H1 (cell line): ENCODE measurements around the gene JMJD1C.

ENCODE experiments used
- CHD1 ChIP-seq: IDR thresholded peaks from 2 replicates; pipeline ENCODE4 v1.6.1; 2012; ENCODE audit warnings: low read depth, low read length, improper control_type of control experiment
- POLR2A ChIP-seq, 2 experiments: IDR thresholded peaks; 1 replicate in 1 of 2; 2 replicates in 1 of 2; pipeline ENCODE4 v1.6.1; 2011; ENCODE audit warnings: low read depth in 2 of 2, low read length in 2 of 2, mild to moderate bottlenecking in 2 of 2; ENCODE audit errors: control extremely low read depth in 1 of 2
- POLR2AphosphoS5 ChIP-seq: IDR thresholded peaks from 2 replicates; pipeline ENCODE4 v1.6.1; 2011; ENCODE audit warnings: low read depth, low read length
- SP1 ChIP-seq: IDR thresholded peaks from 2 replicates; pipeline ENCODE4 v1.6.1; 2011; ENCODE audit warnings: low read depth, low read length
- TF ChIP-seq, protein P1 (sequence below), 3 experiments: IDR thresholded peaks; 1 replicate in 2 of 3; 2 replicates in 1 of 3; pipeline versions ENCODE4 v1.5.1 to v1.6.1; 2011; ENCODE audit warnings: low read length in 3 of 3, mild to moderate bottlenecking in 3 of 3, inconsistent platforms in 2 of 3, low read depth in 1 of 3, moderate library complexity in 1 of 3; ENCODE audit not compliant: insufficient read depth in 1 of 3; ENCODE audit errors: control extremely low read depth in 1 of 3

DNA sequence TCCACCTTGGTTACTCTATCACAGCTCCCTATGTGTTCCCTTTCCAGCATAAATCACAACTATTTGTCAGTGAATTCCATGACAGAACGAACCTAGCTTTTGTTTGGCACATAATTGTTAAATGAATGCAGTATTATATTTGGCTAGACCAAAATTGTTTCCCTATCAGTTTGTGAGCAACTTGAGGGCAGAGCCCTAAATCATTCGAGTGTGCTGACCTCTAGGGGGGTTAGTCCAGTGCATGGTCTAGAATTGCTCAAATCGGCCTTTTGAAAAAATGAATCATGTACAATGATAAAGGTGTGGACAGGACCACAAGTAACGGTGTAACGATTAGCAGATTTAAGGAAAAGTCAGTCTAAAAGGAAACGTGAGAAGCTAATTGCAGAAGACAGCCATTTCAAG is 333.1 kb downstream of the JMJD1C start:
- TF ChIP-seq, protein P1, sequence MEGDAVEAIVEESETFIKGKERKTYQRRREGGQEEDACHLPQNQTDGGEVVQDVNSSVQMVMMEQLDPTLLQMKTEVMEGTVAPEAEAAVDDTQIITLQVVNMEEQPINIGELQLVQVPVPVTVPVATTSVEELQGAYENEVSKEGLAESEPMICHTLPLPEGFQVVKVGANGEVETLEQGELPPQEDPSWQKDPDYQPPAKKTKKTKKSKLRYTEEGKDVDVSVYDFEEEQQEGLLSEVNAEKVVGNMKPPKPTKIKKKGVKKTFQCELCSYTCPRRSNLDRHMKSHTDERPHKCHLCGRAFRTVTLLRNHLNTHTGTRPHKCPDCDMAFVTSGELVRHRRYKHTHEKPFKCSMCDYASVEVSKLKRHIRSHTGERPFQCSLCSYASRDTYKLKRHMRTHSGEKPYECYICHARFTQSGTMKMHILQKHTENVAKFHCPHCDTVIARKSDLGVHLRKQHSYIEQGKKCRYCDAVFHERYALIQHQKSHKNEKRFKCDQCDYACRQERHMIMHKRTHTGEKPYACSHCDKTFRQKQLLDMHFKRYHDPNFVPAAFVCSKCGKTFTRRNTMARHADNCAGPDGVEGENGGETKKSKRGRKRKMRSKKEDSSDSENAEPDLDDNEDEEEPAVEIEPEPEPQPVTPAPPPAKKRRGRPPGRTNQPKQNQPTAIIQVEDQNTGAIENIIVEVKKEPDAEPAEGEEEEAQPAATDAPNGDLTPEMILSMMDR (IDR thresholded peaks at IDR 0.05; ENCODE audit: control extremely low read depth in 1 of 3, insufficient read depth in 1 of 3, low read depth in 1 of 3, low read length in 3 of 3): peak in 1 of 3 experiments; percentile 4; a peak in 1 of 4 replicates
- TF ChIP-seq SP1 (no peak), CHD1 (no peak), POLR2A (IDR thresholded peaks at IDR 0.05; ENCODE audit: control extremely low read depth in 1 of 2, low read depth in 2 of 2, low read length in 2 of 2) (no peak), POLR2AphosphoS5 (no peak)
